GM12865 (cell line): ENCODE results near the gene ROS1.

ENCODE experiments used
- DNase-seq: peaks from one replicate; pipeline ENCODE4 v3.0.0; 2010; ENCODE audit warnings: low read depth
- H3K4me3 ChIP-seq: 2 replicates; pipeline ENCODE4 v1.5.1; 2011; ENCODE audit warnings: mild to moderate bottlenecking, low read depth, low read length, control low read depth
- TF ChIP-seq, protein P1 (sequence below): IDR thresholded peaks from 2 replicates; pipeline ENCODE4 v1.5.1; 2011; ENCODE audit warnings: low read length, control low read depth, low read depth, inconsistent platforms; ENCODE audit not compliant: insufficient read depth; ENCODE audit errors: missing control alignments

The ROS1 gene

GRCh38 chr6:117338567-117338966, 87.2 kb downstream of the ROS1 start:
- TF ChIP-seq, protein P1, sequence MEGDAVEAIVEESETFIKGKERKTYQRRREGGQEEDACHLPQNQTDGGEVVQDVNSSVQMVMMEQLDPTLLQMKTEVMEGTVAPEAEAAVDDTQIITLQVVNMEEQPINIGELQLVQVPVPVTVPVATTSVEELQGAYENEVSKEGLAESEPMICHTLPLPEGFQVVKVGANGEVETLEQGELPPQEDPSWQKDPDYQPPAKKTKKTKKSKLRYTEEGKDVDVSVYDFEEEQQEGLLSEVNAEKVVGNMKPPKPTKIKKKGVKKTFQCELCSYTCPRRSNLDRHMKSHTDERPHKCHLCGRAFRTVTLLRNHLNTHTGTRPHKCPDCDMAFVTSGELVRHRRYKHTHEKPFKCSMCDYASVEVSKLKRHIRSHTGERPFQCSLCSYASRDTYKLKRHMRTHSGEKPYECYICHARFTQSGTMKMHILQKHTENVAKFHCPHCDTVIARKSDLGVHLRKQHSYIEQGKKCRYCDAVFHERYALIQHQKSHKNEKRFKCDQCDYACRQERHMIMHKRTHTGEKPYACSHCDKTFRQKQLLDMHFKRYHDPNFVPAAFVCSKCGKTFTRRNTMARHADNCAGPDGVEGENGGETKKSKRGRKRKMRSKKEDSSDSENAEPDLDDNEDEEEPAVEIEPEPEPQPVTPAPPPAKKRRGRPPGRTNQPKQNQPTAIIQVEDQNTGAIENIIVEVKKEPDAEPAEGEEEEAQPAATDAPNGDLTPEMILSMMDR = no peak
- DNase-seq = no peak
- H3K4me3 ChIP-seq = no peak overlapping the region

DNA sequence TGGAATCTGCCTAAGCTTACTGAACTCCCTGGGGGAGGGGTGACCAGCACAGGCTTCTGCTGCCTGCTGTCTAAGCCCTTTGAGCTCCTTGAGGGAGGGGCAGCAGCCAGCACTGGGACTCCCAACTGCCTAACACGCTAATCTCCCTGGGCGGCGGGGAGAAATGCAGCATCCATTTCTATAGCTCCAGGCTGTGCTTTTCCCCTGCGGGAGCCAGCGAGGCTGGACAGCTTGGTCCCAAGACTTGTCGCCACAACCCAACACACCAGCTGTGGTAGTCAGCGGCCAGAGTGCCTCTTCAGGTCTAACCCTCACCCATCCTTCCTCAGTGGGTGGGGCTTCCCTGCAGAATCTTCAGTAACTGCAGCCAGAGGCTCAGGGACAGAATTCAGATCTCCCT, 95.8 kb downstream of the ROS1 start:
- DNase-seq = no peak

DNA sequence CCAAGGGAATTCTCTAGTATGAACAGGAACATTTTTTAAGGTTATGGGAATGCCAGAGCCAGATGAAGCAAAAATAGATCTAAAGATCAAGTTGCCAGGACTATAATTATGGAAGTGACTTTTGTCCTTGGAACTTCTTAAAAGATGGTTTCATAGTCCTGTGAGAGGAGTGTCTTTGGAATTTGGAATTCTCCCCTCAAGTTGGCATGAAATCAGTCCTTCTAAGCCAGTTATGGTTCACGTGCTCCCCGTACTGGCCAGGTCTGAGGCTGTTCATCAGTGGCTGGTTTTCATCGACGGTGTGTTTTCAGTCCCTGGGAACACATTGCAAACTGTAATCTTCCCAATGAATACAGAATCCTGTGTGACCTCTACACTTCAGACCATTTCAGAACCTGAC, 97.2 kb downstream of the ROS1 start:
- H3K4me3 ChIP-seq = no peak overlapping the region
- no peak for DNase-seq
- TF ChIP-seq, protein P1 = no peak

More for the DNA sequence above, 95.8 kb downstream of the ROS1 start:
- no peak overlapping the region for H3K4me3 ChIP-seq
- TF ChIP-seq, protein P1 = no peak

- no peak overlapping the region for H3K4me3 ChIP-seq
- TF ChIP-seq, protein P1 = no peak
- no peak for DNase-seq
Measured at GRCh38 chr6:117328005-117328389, 97.7 kb downstream of the ROS1 start.

DNA sequence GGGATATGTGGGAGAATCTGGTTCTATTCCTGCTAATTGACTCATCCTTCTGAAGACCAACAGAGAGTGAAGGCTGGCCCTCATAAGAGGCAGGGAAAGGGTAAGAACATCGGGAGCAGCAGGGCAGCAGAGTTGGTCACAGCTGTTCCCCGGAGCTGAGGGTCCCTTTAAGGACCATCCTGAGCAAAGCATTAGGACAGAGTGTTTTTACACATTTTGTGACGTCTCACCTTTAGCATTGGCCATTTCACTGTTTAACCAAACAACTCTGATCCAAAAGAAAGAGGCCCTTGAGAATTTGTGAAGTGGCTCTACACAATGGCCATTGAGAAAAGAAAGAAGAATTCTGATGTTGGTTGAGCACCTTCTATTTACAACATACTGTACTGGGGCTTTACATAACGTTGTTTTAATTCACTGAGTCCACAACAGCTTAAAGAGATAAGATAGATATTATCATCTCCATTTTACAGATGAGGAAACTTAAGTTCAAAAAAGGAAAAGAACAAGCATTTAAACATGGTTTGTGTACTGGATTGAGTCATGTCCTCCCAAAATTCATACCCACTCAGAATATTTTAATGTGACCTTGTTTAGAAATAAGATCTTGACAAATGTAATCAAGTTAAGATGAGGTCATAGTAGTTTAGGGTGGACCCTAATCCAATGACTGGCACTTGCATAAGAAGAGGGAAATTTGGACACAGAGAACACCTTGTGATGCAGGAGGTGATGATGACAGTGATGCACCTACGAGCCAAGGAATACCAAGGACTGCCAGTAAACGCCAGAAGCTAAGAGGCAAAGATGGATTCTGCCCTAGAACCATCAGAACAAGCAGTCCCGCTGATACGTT, 98.4 kb downstream of the ROS1 start:
- TF ChIP-seq, protein P1 = no peak
- DNase-seq = no peak
- no peak overlapping the region for H3K4me3 ChIP-seq

DNA sequence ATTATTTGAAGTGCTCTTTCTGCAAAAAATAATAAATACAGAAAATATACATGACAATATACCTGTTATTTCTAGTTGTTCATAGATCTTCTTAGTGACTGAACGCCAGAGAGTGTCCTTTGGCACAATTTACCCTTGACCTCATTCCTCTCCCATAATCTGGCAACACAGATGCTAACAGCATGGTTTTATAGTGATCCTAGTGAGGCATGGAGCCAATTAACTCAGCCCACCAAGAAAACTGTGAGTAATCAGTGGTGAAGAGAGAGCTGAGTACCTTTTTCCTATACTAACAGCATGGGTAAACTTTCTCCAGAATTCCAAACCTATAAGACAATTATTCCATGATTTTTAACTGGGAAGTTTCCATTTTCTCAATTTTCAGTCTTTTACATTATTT, 99.3 kb downstream of the ROS1 start:
- TF ChIP-seq, protein P1 = no peak
- no peak for DNase-seq
- H3K4me3 ChIP-seq = no peak overlapping the region

- TF ChIP-seq, protein P1 = peak; percentile 40
- peak; percentile 19 for DNase-seq
- H3K4me3 ChIP-seq = no peak overlapping the region
Measured at GRCh38 chr6:117317261-117317660, 108.5 kb downstream of the ROS1 start.
